ENCODE results near the gene PPP3CA. TPM values are rescaled to one million over a fixed set of nuclear protein-coding genes. Genes with fewer than 3 reads are reported as not detected.
"Not testable (repeated sequence)": the region's sequence is repeated elsewhere in the genome, so short reads cannot be mapped to it uniquely, and the experiment has no call there.

PPP3CA gene
- total RNA-seq, 1 experiment from 2014 or later, result 129 TPM

- no peaks in the 10 kb centered on the region for H3K27me3 ChIP-seq (replicated peaks; ENCODE audit: insufficient read depth, low read depth, low read length, poor library complexity)
- TF ChIP-seq, protein P1, sequence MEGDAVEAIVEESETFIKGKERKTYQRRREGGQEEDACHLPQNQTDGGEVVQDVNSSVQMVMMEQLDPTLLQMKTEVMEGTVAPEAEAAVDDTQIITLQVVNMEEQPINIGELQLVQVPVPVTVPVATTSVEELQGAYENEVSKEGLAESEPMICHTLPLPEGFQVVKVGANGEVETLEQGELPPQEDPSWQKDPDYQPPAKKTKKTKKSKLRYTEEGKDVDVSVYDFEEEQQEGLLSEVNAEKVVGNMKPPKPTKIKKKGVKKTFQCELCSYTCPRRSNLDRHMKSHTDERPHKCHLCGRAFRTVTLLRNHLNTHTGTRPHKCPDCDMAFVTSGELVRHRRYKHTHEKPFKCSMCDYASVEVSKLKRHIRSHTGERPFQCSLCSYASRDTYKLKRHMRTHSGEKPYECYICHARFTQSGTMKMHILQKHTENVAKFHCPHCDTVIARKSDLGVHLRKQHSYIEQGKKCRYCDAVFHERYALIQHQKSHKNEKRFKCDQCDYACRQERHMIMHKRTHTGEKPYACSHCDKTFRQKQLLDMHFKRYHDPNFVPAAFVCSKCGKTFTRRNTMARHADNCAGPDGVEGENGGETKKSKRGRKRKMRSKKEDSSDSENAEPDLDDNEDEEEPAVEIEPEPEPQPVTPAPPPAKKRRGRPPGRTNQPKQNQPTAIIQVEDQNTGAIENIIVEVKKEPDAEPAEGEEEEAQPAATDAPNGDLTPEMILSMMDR (conservative IDR thresholded peaks at IDR 0.05; ENCODE audit: low read depth, low read length), result no peak
- TF ChIP-seq EZH2 (IDR thresholded peaks at IDR 0.05; ENCODE audit: borderline replicate concordance, low read depth, low read length, poor library complexity, severe bottlenecking), result no peak
- peak; percentile 50 for DNase-seq (ENCODE audit: low spot score)
- no peaks in the 10 kb centered on the region for H3K9me3 ChIP-seq (ENCODE audit: low read depth, low read length, poor library complexity, severe bottlenecking)
- ChIA-PET CTCF (no interaction called here), POLR2A (ENCODE audit: low non-redundant PET) (no interaction called here)
- H3K36me3 ChIP-seq (ENCODE audit: insufficient read depth, low read length, poor library complexity, severe bottlenecking), result no peaks in the 10 kb centered on the region
- BruUV-seq (replicated peaks), result no TSS peak
- peaks cover 29% of the 10 kb centered on the region for H3K4me1 ChIP-seq (ENCODE audit: insufficient read depth, low read length, poor library complexity, severe bottlenecking)
- intact Hi-C loops (cut with micrococcal nuclease; ENCODE audit: unreplicated experiment), result no loop called here
- no peak overlapping the region for H3K4me3 ChIP-seq (ENCODE audit: low read depth, low read length, poor library complexity, severe bottlenecking)
- no peak overlapping the region for H3K27ac ChIP-seq (ENCODE audit: low read depth, low read length, poor library complexity, severe bottlenecking)
Observed at GRCh38 chr4:101140228-101140627, 207.1 kb downstream of the PPP3CA start.

- no peak overlapping the region for H3K27ac ChIP-seq (ENCODE audit: low read depth, low read length, poor library complexity, severe bottlenecking)
- no peak overlapping the region for H3K4me3 ChIP-seq (ENCODE audit: low read depth, low read length, poor library complexity, severe bottlenecking)
- H3K4me1 ChIP-seq (ENCODE audit: insufficient read depth, low read length, poor library complexity, severe bottlenecking), result peaks cover 13% of the 10 kb centered on the region
- POLR2A ChIA-PET (ENCODE audit: low non-redundant PET), result no interaction called here
- no TSS peak for BruUV-seq (replicated peaks)
- H3K36me3 ChIP-seq (ENCODE audit: insufficient read depth, low read length, poor library complexity, severe bottlenecking), result no peaks in the 10 kb centered on the region
- DNase-seq (ENCODE audit: low spot score), result no peak
- H3K27me3 ChIP-seq (replicated peaks; ENCODE audit: insufficient read depth, low read depth, low read length, poor library complexity), result no peaks in the 10 kb centered on the region
- TF ChIP-seq EZH2 (IDR thresholded peaks at IDR 0.05; ENCODE audit: borderline replicate concordance, low read depth, low read length, poor library complexity, severe bottlenecking), result no peak
- TF ChIP-seq, protein P1 (conservative IDR thresholded peaks at IDR 0.05; ENCODE audit: low read depth, low read length), result no peak
- CTCF ChIA-PET, result no interaction called here
- intact Hi-C loops (cut with micrococcal nuclease; ENCODE audit: unreplicated experiment), result no loop called here
- H3K9me3 ChIP-seq (ENCODE audit: low read depth, low read length, poor library complexity, severe bottlenecking), result no peaks in the 10 kb centered on the region
Observed at GRCh38 chr4:101136373-101137370, 210.7 kb downstream of the PPP3CA start.

DNA sequence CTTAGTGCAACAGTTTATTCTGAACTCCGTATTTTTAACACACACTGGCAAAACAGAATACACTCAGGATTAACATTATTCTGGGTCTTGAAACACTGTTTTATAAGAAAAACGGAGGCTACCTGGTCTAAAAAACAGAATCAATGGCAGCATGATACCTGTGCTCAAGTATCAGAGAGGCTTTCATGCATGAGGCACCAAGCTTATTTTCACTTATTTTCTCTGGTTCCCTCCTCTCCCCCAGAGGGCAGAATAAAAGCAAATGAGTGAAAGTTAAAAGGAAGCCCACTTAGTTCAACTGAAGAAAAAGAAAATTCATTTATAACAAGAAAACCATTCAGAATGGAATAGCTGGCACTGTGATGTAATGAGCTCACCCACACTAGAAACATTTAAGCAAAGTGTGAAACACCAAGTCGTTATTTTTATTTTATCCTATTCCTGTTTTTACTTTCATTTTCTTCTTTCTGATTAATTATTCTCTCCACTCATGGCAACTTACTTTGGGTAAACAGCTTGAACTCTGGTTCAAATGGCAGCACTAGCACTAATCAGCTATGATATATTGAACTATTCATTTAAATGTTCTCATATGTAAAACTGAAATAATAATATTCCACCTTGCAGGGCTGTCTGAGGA lies 211.8 kb downstream of the PPP3CA start:
- POLR2A ChIA-PET (ENCODE audit: low non-redundant PET), result no interaction called here
- no peaks in the 10 kb centered on the region for H3K9me3 ChIP-seq (ENCODE audit: low read depth, low read length, poor library complexity, severe bottlenecking)
- TF ChIP-seq, protein P1 (conservative IDR thresholded peaks at IDR 0.05; ENCODE audit: low read depth, low read length), result no peak
- peaks cover 7% of the 10 kb centered on the region for H3K4me1 ChIP-seq (ENCODE audit: insufficient read depth, low read length, poor library complexity, severe bottlenecking)
- H3K4me3 ChIP-seq (ENCODE audit: low read depth, low read length, poor library complexity, severe bottlenecking), result no peak overlapping the region
- DNase-seq (ENCODE audit: low spot score), result no peak
- no peak overlapping the region for H3K27ac ChIP-seq (ENCODE audit: low read depth, low read length, poor library complexity, severe bottlenecking)
- H3K27me3 ChIP-seq (replicated peaks; ENCODE audit: insufficient read depth, low read depth, low read length, poor library complexity), result no peaks in the 10 kb centered on the region
- intact Hi-C loops (cut with micrococcal nuclease; ENCODE audit: unreplicated experiment), result no loop called here
- BruUV-seq (replicated peaks), result no TSS peak
- CTCF ChIA-PET, result no interaction called here
- H3K36me3 ChIP-seq (ENCODE audit: insufficient read depth, low read length, poor library complexity, severe bottlenecking), result no peaks in the 10 kb centered on the region

DNA sequence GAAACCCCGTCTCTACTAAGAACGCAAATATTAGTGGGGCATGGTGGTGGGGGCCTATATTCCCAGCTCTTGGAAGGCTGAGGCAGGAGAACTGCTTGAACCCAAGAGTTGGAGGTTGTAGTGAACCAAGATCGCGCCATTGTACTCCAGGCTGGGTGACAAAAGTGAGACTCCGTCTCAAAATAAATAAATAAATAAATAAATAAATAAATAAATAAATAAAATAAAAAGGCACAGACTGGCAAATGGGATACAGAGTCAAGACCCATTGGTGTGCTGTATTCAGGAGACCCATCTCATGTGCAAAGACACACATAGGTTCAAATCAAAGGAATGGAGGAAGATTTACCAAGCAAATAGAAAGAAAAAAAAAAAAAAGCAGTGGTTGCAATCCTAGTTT lies 216.3 kb downstream of the PPP3CA start:
- intact Hi-C loops (cut with micrococcal nuclease; ENCODE audit: unreplicated experiment); H3K4me3 ChIP-seq (ENCODE audit: low read depth, low read length, poor library complexity, severe bottlenecking); H3K36me3 ChIP-seq (ENCODE audit: insufficient read depth, low read length, poor library complexity, severe bottlenecking); H3K9me3 ChIP-seq (ENCODE audit: low read depth, low read length, poor library complexity, severe bottlenecking); BruUV-seq (replicated peaks); DNase-seq (ENCODE audit: low spot score); H3K27me3 ChIP-seq (replicated peaks; ENCODE audit: insufficient read depth, low read depth, low read length, poor library complexity); H3K27ac ChIP-seq (ENCODE audit: low read depth, low read length, poor library complexity, severe bottlenecking); POLR2A ChIA-PET (ENCODE audit: low non-redundant PET); CTCF ChIA-PET: not testable (repeated sequence)
- peaks cover 18% of the 10 kb centered on the region for H3K4me1 ChIP-seq (ENCODE audit: insufficient read depth, low read length, poor library complexity, severe bottlenecking)

GRCh38 chr4:101128898-101129297 lies 218.4 kb downstream of the PPP3CA start:
- H3K27ac ChIP-seq (ENCODE audit: low read depth, low read length, poor library complexity, severe bottlenecking); POLR2A ChIA-PET (ENCODE audit: low non-redundant PET); BruUV-seq (replicated peaks); H3K27me3 ChIP-seq (replicated peaks; ENCODE audit: insufficient read depth, low read depth, low read length, poor library complexity); H3K9me3 ChIP-seq (ENCODE audit: low read depth, low read length, poor library complexity, severe bottlenecking); H3K36me3 ChIP-seq (ENCODE audit: insufficient read depth, low read length, poor library complexity, severe bottlenecking); CTCF ChIA-PET; intact Hi-C loops (cut with micrococcal nuclease; ENCODE audit: unreplicated experiment); H3K4me3 ChIP-seq (ENCODE audit: low read depth, low read length, poor library complexity, severe bottlenecking); DNase-seq (ENCODE audit: low spot score): not testable (repeated sequence)
- peaks cover 33% of the 10 kb centered on the region for H3K4me1 ChIP-seq (ENCODE audit: insufficient read depth, low read length, poor library complexity, severe bottlenecking)

All from A673 (cell line).